Ramos (cell line): ENCODE data around the gene ELAVL4.

Source experiments
- in situ Hi-C: fragments of 300-500 bp; cut with MboI; formaldehyde crosslinking; loops from one replicate; pipeline ENCODE4 v1.14.3; 2022; ENCODE audit warnings: low sequenced_read_pairs; ENCODE audit not compliant: unreplicated experiment

ELAVL4 gene

DNA sequence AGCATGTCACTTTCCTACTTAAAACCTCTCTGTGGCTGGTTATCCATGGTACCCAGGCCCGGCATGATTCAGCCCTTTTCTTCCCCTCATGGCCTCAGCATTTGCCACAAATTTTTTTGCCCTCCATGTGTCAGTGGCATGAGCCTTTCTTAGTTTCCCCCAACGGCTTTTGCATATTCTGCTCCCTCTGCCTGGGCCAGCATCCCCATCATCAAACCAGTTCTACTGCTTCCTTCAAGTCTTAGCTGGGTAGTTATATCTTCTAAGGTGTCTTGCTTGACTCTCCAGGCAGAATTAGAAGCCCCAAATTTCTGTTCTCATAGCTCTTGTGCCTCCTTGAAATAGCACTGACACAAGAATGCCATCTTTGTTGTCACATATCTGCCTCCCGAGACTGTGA, 127.9 kb downstream of the ELAVL4 start:
- in situ Hi-C loops: no loop called here

DNA sequence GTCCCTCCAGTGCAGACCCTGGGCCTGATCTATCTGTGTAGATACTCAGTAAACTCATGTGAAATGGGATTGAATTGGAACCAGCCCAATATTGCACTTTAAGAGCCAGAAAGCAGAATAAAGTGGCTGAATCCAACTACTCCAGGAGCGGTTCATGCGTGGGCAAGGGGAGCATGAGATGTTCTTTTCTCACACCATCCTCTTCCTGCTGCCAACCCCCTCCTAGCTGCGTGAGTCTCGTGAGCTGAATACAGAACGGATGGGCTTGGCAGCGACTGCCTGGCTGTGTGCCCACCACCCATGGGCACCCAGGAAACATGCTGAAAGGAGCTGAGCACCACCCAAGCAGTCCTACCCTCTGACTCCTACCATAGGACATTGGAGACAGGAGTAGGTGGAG, 128.3 kb downstream of the ELAVL4 start:
- in situ Hi-C loops: no loop called here

DNA sequence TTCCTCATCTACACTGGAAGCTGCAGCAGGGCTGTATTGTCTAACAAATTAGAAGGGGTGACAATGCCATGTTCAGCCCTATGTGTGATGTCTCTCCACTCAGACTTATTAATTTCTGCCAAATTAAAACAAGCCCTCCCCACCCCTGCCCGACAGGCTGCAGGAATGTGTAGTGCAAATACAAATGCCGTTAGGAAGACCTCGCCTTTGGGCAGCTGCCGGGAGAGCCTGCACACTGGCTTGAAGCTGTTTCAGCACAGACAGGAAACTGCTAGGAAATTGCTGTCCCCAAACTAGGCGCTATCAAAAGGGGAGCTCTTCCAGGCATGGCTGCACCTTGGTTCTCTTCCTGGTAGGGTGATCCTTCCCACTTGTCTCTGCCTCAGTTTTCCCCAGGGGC, 135.2 kb downstream of the ELAVL4 start:
- in situ Hi-C loops: no loop called here

DNA sequence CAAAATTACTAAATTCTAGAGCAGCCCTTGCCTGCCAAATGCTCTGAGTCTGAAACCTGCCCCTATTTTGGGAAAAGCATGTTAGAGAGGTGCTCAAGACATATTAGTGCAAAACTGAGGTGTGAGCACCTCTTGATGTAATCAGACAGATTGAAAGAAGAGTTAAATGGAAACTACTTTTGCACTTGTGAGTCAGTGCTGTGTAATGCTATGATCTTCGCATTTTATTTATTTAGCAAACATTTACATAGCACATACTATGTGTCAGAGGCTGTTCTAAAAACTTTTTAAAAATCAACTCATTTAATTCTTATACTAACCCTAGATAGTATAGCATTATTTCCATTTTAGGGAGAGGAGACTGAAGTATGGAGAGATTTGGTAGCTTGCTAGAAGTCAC, 138.1 kb downstream of the ELAVL4 start:
- in situ Hi-C loops: no loop called here

DNA sequence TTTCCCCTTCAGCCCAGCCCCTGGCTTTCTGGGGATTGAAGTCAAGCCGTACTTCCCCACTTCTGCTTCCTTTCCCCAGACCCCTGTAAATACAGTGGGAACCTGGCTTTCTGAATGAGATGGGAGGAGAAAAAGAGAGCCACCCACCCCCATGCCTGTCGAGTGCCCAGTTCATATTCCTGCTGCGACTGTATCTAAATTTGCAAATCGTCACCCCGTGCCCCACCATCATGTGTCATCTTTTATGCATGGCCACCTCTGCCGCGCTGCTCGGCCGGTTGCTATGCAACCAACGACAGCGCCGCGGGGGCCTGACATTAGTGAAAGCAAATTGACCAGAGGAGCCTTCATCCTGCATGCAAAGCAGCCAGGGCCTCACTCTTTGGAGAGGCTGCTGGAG, 143.0 kb downstream of the ELAVL4 start:
- in situ Hi-C loops: no loop called here

DNA sequence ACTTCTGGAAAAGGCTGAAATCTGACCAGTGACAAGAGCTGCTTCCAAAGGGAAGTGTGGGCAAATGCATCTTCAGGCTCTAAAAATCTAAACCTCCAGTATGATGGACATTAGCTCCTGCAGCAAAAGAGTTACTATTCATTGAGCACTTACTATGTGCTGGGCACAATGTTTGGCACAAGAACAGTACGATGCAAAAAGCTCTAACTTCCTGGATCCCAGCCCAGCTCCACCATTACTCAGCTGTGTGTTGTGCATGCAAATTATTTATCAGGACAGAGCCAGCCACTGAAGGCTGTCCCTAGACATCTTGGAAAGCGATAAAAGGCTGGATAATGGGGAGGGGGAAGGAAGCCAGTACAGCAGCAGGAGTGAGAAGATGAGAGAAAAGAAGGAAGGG, 143.5 kb downstream of the ELAVL4 start:
- in situ Hi-C loops: no loop called here
